Middle frontal gyrus (tissue), 1 donor: ENCODE results near the gene COMMD1.
"Not testable (repeated sequence)": the region's sequence is repeated elsewhere in the genome, so short reads cannot be mapped to it uniquely, and the experiment has no call there.

Experiments
- DNase-seq: peaks from one replicate; pipeline ENCODE4 v3.0.0-alpha.2; 2015; ENCODE audit warnings: low spot score; ENCODE audit errors: extremely low spot score

The COMMD1 gene

GRCh38 chr2:62071126-62071598 lies 165.7 kb downstream of the COMMD1 start:
- no peak for DNase-seq

GRCh38 chr2:62071760-62072680 lies 166.5 kb downstream of the COMMD1 start:
- DNase-seq: no peak

GRCh38 chr2:62074233-62074632 lies 168.8 kb downstream of the COMMD1 start:
- DNase-seq: no peak

- DNase-seq: no peak
These were observed 171.6 kb downstream of the COMMD1 start for GRCh38 chr2:62076980-62077638.

GRCh38 chr2:62084801-62085200 lies 179.3 kb downstream of the COMMD1 start:
- DNase-seq: no peak

- no peak for DNase-seq
These were observed 184.2 kb downstream of the COMMD1 start for GRCh38 chr2:62089658-62090057.

GRCh38 chr2:62091471-62091870 lies 186.0 kb downstream of the COMMD1 start:
- DNase-seq: no peak

- no peak for DNase-seq
These were observed 193.6 kb downstream of the COMMD1 start for GRCh38 chr2:62099050-62099449.

GRCh38 chr2:62099523-62100175 lies 194.2 kb downstream of the COMMD1 start:
- no peak for DNase-seq

GRCh38 chr2:62101886-62102285 lies 196.4 kb downstream of the COMMD1 start:
- DNase-seq: no peak

- no peak for DNase-seq
These were observed 197.0 kb downstream of the COMMD1 start for GRCh38 chr2:62102402-62102920.

- DNase-seq: no peak
These were observed 204.1 kb downstream of the COMMD1 start for GRCh38 chr2:62109554-62109953.

GRCh38 chr2:62110415-62111025 lies 205.0 kb downstream of the COMMD1 start:
- DNase-seq: no peak

- no peak for DNase-seq
These were observed 206.7 kb downstream of the COMMD1 start for GRCh38 chr2:62112179-62112578.

GRCh38 chr2:62114564-62114963 lies 209.1 kb downstream of the COMMD1 start:
- no peak for DNase-seq

- DNase-seq: no peak
These were observed 211.5 kb downstream of the COMMD1 start for GRCh38 chr2:62116983-62117382.

GRCh38 chr2:62118160-62118559 lies 212.7 kb downstream of the COMMD1 start:
- no peak for DNase-seq

GRCh38 chr2:62119311-62119974 lies 214.0 kb downstream of the COMMD1 start:
- DNase-seq: no peak

- DNase-seq: not testable (repeated sequence)
These were observed 220.8 kb downstream of the COMMD1 start for GRCh38 chr2:62126239-62126638.

GRCh38 chr2:62133320-62133823 lies 227.9 kb downstream of the COMMD1 start:
- no peak for DNase-seq
